H9 (cell line): Measurements from ENCODE around the gene VWC2L. TPM values are rescaled to one million over a fixed set of nuclear protein-coding genes. Genes with fewer than 3 reads are reported as not detected.

Source experiments
- DNase-seq: peaks from one replicate; pipeline ENCODE4 v3.0.0-alpha.2; 2017
- H2AFZ ChIP-seq: one replicate; pipeline ENCODE4 v1.6.1; 2013; ENCODE audit warnings: mild to moderate bottlenecking, low read length, control low read depth, moderate library complexity
- H2AK5ac ChIP-seq: 2 replicates; pipeline ENCODE4 v1.6.1; 2013; ENCODE audit warnings: low read length, control low read depth, mixed read lengths; ENCODE audit not compliant: insufficient read length
- H2BK120ac ChIP-seq: one replicate; pipeline ENCODE4 v1.6.1; 2013; ENCODE audit warnings: low read depth, mild to moderate bottlenecking, low read length, control low read depth, inconsistent platforms; ENCODE audit not compliant: poor library complexity, severe bottlenecking
- H2BK12ac ChIP-seq: 2 replicates; pipeline ENCODE4 v1.6.1; 2013; ENCODE audit warnings: low read length, control low read depth, mixed read lengths, low read depth; ENCODE audit not compliant: insufficient read length
- H2BK15ac ChIP-seq: 2 replicates; pipeline ENCODE4 v1.6.1; 2013; ENCODE audit warnings: low read depth, low read length, control low read depth
- H2BK20ac ChIP-seq: one replicate; pipeline ENCODE4 v1.6.1; 2013; ENCODE audit warnings: low read depth, mild to moderate bottlenecking, low read length, control low read depth, inconsistent platforms; ENCODE audit not compliant: poor library complexity, severe bottlenecking
- H2BK5ac ChIP-seq: 2 replicates; pipeline ENCODE4 v1.6.1; 2013; ENCODE audit warnings: low read length, control low read depth, mixed read lengths; ENCODE audit not compliant: insufficient read length
- H3K14ac ChIP-seq: 2 replicates; pipeline ENCODE4 v1.6.1; 2013; ENCODE audit warnings: low read length, control low read depth; ENCODE audit not compliant: insufficient read depth
- H3K18ac ChIP-seq: 2 replicates; pipeline ENCODE4 v1.6.1; 2013; ENCODE audit warnings: low read depth, mild to moderate bottlenecking, mixed read lengths, low read length, control low read depth; ENCODE audit not compliant: insufficient read length
- H3K23ac ChIP-seq: 2 replicates; pipeline ENCODE4 v1.6.1; 2013; ENCODE audit warnings: low read length, control low read depth, mixed read lengths, low read depth; ENCODE audit not compliant: insufficient read length
- H3K23me2 ChIP-seq: 2 replicates; pipeline ENCODE4 v1.6.1; 2013; ENCODE audit warnings: low read depth, mild to moderate bottlenecking, mixed read lengths, low read length, control low read depth; ENCODE audit not compliant: insufficient read length, poor library complexity, severe bottlenecking
- H3K27ac ChIP-seq: 2 replicates; pipeline ENCODE4 v1.5.1; 2013; ENCODE audit warnings: low read length, control low read depth, mixed read lengths, low read depth; ENCODE audit not compliant: insufficient read length
- H3K27me3 ChIP-seq: 2 replicates; pipeline ENCODE4 v1.6.1; 2013; ENCODE audit warnings: low read length, control low read depth, inconsistent platforms; ENCODE audit not compliant: insufficient read depth
- H3K4ac ChIP-seq: 2 replicates; pipeline ENCODE4 v1.6.1; 2013; ENCODE audit warnings: low read depth, mild to moderate bottlenecking, control low read depth, inconsistent platforms, low read length, moderate library complexity
- H3K4me1 ChIP-seq: 2 replicates; pipeline ENCODE4 v1.6.1; 2013; ENCODE audit warnings: low read length, control low read depth, inconsistent platforms; ENCODE audit not compliant: insufficient read depth
- H3K4me2 ChIP-seq: 2 replicates; pipeline ENCODE4 v1.6.1; 2013; ENCODE audit warnings: low read length, control low read depth, mixed read lengths; ENCODE audit not compliant: insufficient read length, insufficient read depth
- H3K56ac ChIP-seq: 2 replicates; pipeline ENCODE4 v1.6.1; 2013; ENCODE audit warnings: low read depth, mild to moderate bottlenecking, mixed read lengths, low read length, control low read depth; ENCODE audit not compliant: insufficient read length
- H3K79me1 ChIP-seq: 2 replicates; pipeline ENCODE4 v1.6.1; 2013; ENCODE audit warnings: low read depth, mild to moderate bottlenecking, moderate library complexity, low read length, control low read depth, inconsistent platforms; ENCODE audit not compliant: insufficient read depth, poor library complexity, severe bottlenecking
- H3K79me2 ChIP-seq: 2 replicates; pipeline ENCODE4 v1.6.1; 2013; ENCODE audit warnings: low read length, control low read depth, inconsistent platforms; ENCODE audit not compliant: insufficient read depth
- H3K9ac ChIP-seq: 2 replicates; pipeline ENCODE4 v1.6.1; 2013; ENCODE audit warnings: low read length, control low read depth, mixed read lengths; ENCODE audit not compliant: insufficient read length; ENCODE audit errors: extremely low read depth
- H3K9me3 ChIP-seq: one replicate; pipeline ENCODE4 v1.6.1; 2013; ENCODE audit warnings: low read depth, low read length, inconsistent platforms; ENCODE audit not compliant: control insufficient read depth
- H3T11ph ChIP-seq: one replicate; pipeline ENCODE4 v1.6.1; 2013; ENCODE audit warnings: mild to moderate bottlenecking, low read length, control low read depth, inconsistent platforms
- H4K20me1 ChIP-seq: one replicate; pipeline ENCODE4 v1.6.1; 2013; ENCODE audit not compliant: control insufficient read depth, insufficient read length, insufficient read depth
- H4K5ac ChIP-seq: 2 replicates; pipeline ENCODE4 v1.6.1; 2013; ENCODE audit warnings: low read depth, mild to moderate bottlenecking, mixed read lengths, low read length, control low read depth; ENCODE audit not compliant: insufficient read length
- H4K8ac ChIP-seq: replicated peaks from 2 replicates; pipeline ENCODE4 v1.6.1; 2013; ENCODE audit warnings: low read length, control low read depth, mixed read lengths, low read depth; ENCODE audit not compliant: insufficient read length
- H4K91ac ChIP-seq: 2 replicates; pipeline ENCODE4 v1.6.1; 2013; ENCODE audit warnings: low read depth, mild to moderate bottlenecking, moderate library complexity, mixed read lengths, low read length, control low read depth; ENCODE audit not compliant: insufficient read length
- H3K27ac Mint-ChIP-seq, 3 experiments: 2 replicates in 2 of 3; 3 replicates in 1 of 3; pipeline ENCODE4 v1.8.0; 2020 to 2021; ENCODE audit warnings: mixed read lengths in 3 of 3, mild to moderate bottlenecking in 1 of 3, moderate library complexity in 1 of 3
- H3K27me3 Mint-ChIP-seq: 2 replicates; pipeline ENCODE4 v1.8.0; 2021; ENCODE audit warnings: low read depth, mild to moderate bottlenecking, moderate library complexity, mixed read lengths
- H3K36me3 Mint-ChIP-seq, 3 experiments: 2 replicates in 2 of 3; 3 replicates in 1 of 3; pipeline ENCODE4 v1.8.0; 2020 to 2021; ENCODE audit warnings: low read depth in 3 of 3, mixed read lengths in 3 of 3; ENCODE audit not compliant: insufficient read depth in 1 of 3
- H3K4me1 Mint-ChIP-seq, 2 experiments: 2 replicates each; pipeline ENCODE4 v1.8.0; 2020; ENCODE audit warnings: mixed read lengths in 2 of 2
- H3K4me3 Mint-ChIP-seq, 2 experiments: 2 replicates in 1 of 2; 3 replicates in 1 of 2; pipeline ENCODE4 v1.8.0; 2020 to 2021; ENCODE audit warnings: mild to moderate bottlenecking in 2 of 2, mixed read lengths in 2 of 2, moderate library complexity in 1 of 2
- H3K9me3 Mint-ChIP-seq, 2 experiments: 2 replicates in 1 of 2; 3 replicates in 1 of 2; pipeline ENCODE4 v1.8.0; 2020; ENCODE audit warnings: mild to moderate bottlenecking in 2 of 2, mixed read lengths in 2 of 2, moderate library complexity in 1 of 2
- CTCF ChIP-seq: fragments of 200-600 bp; sonication (generic); conservative IDR thresholded peaks from 3 replicates; pipeline ENCODE4 v1.8.0; 2021; ENCODE audit warnings: antibody characterized with exemption, mild to moderate bottlenecking
- WGBS: extraction: QIAGEN DNeasy Blood & Tissue Kit; methylation state at CpG from one replicate; pipeline ENCODE4 v1.1.7; 2013; ENCODE audit warnings: missing lambda C conversion rate, low lambda C conversion rate, mixed read lengths; ENCODE audit not compliant: insufficient read length; ENCODE audit errors: extremely low coverage; 5-methylcytosine and 5-hydroxymethylcytosine counted together
- total RNA-seq: library from RNA; stranded (reverse); gene quantifications from 2 replicates; pipeline ENCODE4 v1.2.1, GENCODE V29; 2021

VWC2L gene
- total RNA-seq, 1 experiment from 2014 or later, result not detected

- Histone ChIP-seq H2BK12ac (no peak overlapping the region), H2BK15ac (no peak overlapping the region), H3K23ac (no peak overlapping the region), H3K14ac (no peak overlapping the region), H4K5ac (no peak overlapping the region), H3K23me2 (no peaks in the 10 kb centered on the region), H3K4me2 (no peak overlapping the region), H3K27ac (no peak overlapping the region), H2AFZ (no peak overlapping the region), H2BK20ac (no peak overlapping the region), H4K8ac (no peak overlapping the region), H2BK120ac (no peak overlapping the region), H4K91ac (no peak overlapping the region), H4K20me1 (no peaks in the 10 kb centered on the region), H2AK5ac (no peak overlapping the region), H3T11ph (no peak overlapping the region), H3K9ac (no peak overlapping the region), H3K4ac (no peak overlapping the region), H2BK5ac (no peak overlapping the region), H3K27me3 (no peaks in the 10 kb centered on the region), H3K9me3 (no peaks in the 10 kb centered on the region), H3K56ac (no peak overlapping the region), H3K79me1 (no peaks in the 10 kb centered on the region), H3K79me2 (no peaks in the 10 kb centered on the region), H3K4me1 (no peaks in the 10 kb centered on the region), H3K18ac (no peak overlapping the region)
- no peak for TF ChIP-seq CTCF
- no CpG with 5 or more reads among the region's 2 CpGs for WGBS
- H3K4me1 Mint-ChIP-seq, result no peaks in the 10 kb centered on the region
- no peak overlapping the region for H3K27ac Mint-ChIP-seq
- no peaks in the 10 kb centered on the region for H3K27me3 Mint-ChIP-seq
- H3K9me3 Mint-ChIP-seq, result no peaks in the 10 kb centered on the region
- no peak for DNase-seq
- H3K4me3 Mint-ChIP-seq, result no peak overlapping the region
- no peaks in the 10 kb centered on the region for H3K36me3 Mint-ChIP-seq
Measured at GRCh38 chr2:214401580-214401979, 9.3 kb upstream of the VWC2L start.
